ENCODE data around the gene GTF2A1L. TPM values are rescaled to one million over a fixed set of nuclear protein-coding genes. Genes with fewer than 3 reads are reported as not detected.
"Not testable (repeated sequence)": the region's sequence is repeated elsewhere in the genome, so short reads cannot be mapped to it uniquely, and the experiment has no call there.

GTF2A1L gene
- total RNA-seq, 1 donor from 2014 or later = not detected

DNA sequence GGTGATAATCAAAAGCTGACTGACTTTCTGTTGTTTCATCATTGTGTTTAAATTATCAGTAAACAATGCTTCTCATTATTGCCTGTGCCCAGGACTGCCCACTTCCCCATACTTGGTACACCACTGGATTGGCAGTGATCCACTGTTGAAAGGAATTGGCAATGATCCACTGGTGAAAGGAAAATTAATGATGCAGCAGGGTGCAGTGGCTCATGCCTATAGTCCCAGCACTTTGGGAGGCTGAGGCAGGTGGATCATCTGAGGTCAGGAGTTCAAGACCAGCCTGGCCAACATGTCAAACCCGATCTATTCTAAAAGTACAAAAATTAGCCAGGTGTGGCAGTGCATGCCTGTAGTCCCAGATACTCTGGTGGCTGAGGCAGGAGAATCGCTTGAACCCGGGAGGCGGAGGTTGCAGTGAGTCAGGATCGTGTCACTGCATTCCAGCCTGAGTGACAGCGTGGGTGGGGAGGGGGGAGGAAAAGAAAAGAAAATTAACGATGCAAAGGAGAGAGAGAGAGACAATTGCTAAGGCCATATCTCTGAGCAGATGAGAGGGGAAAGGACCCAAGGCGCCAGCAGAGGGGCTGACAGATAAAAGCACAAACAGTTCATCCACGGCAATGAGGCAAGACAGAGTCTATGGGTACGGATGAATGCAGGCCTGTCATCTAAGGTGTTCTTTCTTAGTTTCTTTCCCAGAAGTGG lies 10.2 kb upstream of the GTF2A1L start:
- DNase-seq (ENCODE audit: low spot score) = no peak

GRCh38 chr2:48613211-48613610 lies 4.4 kb upstream of the GTF2A1L start:
- no peak for DNase-seq (ENCODE audit: low spot score)

GRCh38 chr2:48614581-48614980 lies 3.1 kb upstream of the GTF2A1L start:
- DNase-seq (ENCODE audit: low spot score) = not testable (repeated sequence)

GRCh38 chr2:48619526-48619925 lies 1.9 kb downstream of the GTF2A1L start:
- no peak for DNase-seq (ENCODE audit: low spot score)

DNA sequence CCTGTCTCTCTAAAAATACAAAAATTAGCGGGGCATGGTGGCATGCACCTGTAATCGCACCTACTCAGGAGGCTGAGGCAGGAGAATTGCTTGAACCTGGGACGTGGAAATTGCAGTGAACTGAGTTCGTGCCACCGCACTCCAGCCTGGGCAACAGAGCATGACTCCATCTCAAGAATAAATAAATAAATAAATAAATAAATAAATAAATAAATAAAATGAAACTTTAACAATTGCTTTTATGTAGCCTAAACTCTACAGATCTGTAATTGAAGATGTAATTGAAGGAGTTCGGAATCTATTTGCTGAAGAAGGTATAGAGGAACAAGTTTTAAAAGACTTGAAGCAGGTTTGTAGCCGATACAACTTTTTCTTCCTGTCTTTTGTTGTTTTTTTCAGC lies 2.9 kb downstream of the GTF2A1L start:
- DNase-seq (ENCODE audit: low spot score) = no peak

- not testable (repeated sequence) for DNase-seq (ENCODE audit: low spot score)
Observed at GRCh38 chr2:48622691-48623090, 5.0 kb downstream of the GTF2A1L start.

GRCh38 chr2:48624696-48625095 lies 7.0 kb downstream of the GTF2A1L start:
- DNase-seq (ENCODE audit: low spot score) = no peak

GRCh38 chr2:48626047-48626446 lies 8.4 kb downstream of the GTF2A1L start:
- no peak for DNase-seq (ENCODE audit: low spot score)

GRCh38 chr2:48633143-48633542 lies 15.5 kb downstream of the GTF2A1L start:
- DNase-seq (ENCODE audit: low spot score) = no peak

DNA sequence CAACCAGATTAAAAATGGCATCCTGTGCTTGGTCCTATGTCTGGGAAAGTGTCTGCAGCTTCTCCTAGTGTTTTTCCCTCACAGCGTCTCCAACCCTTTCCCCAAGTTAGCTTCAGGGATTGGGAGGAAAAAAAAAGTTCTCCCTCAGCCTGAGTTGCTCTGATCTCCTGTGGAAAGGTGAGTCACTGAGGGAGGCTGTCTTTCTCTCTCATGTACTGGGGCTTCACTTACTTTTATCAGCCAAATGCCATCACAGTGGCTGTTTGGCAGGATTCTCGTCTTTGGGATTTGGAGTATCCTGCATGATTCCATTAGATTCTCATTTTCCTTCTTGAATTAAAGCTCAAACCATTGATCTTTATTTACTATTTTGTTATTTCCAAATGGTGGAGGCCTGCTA lies 18.1 kb downstream of the GTF2A1L start:
- DNase-seq (ENCODE audit: low spot score) = no peak

- DNase-seq (ENCODE audit: low spot score) = no peak
Observed at GRCh38 chr2:48638261-48638660, 20.6 kb downstream of the GTF2A1L start.

GRCh38 chr2:48651158-48651790 lies 33.6 kb downstream of the GTF2A1L start:
- no peak for DNase-seq (ENCODE audit: low spot score)

DNA sequence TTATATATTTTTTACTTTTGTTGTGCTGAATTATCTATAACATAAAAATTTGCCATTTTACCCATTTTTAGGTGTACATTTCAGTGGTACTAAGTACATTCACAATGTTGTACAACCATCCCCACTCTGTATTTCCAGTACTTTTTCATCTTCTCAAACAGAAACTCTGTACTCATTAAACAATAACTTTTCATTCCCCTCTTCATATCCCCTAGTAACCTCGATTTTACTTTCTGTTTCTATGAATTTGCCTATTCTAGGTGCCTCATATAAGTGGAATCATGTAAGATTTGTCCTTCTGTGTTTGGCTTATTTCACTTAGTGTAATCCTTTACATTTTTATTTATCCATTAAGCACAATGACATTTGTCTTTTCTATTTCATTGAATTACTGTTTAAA lies 51.3 kb downstream of the GTF2A1L start:
- no peak for DNase-seq (ENCODE audit: low spot score)

GRCh38 chr2:48673581-48673980 lies 55.9 kb downstream of the GTF2A1L start:
- no peak for DNase-seq (ENCODE audit: low spot score)

- no peak for DNase-seq (ENCODE audit: low spot score)
Observed at GRCh38 chr2:48674933-48675332, 57.3 kb downstream of the GTF2A1L start.

DNA sequence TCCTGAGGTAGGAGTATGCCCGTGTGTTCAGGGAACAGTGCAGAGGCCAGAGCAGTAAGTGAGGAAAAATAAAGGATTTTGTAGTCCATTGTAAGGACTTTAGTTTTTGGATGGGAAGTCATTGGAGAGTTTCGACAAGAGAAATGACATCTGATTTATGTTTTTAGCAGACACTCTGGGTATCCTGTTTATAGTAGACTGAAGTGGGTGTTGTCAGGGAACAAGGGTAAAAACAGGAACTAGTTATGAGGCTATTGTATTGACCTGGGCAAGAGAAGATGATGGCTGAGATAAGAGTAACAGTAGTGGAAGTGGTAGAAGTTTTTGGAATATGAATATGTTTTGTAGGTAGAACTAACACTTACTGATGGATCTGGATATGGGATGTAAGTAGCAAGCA lies 59.8 kb downstream of the GTF2A1L start:
- no peak for DNase-seq (ENCODE audit: low spot score)

DNA sequence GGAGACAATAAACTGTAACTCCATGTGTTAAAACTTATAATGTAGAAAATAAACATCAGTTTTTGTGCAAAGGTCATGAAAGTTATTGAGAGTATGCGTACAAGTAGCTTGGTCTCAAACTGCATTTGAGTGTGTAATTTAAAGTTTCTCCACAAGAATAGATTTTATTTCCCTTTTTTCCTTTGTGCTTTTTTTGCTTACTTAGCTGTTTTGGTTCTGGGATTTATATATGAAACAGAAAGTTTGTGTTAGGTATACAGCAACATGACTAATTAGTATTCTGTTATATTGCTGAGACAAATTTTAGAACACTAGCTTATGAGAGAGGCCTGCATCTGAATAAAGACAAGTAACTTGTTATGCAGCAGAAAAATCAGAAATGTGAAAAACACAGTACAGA lies 67.5 kb downstream of the GTF2A1L start:
- DNase-seq (ENCODE audit: low spot score) = no peak

DNA sequence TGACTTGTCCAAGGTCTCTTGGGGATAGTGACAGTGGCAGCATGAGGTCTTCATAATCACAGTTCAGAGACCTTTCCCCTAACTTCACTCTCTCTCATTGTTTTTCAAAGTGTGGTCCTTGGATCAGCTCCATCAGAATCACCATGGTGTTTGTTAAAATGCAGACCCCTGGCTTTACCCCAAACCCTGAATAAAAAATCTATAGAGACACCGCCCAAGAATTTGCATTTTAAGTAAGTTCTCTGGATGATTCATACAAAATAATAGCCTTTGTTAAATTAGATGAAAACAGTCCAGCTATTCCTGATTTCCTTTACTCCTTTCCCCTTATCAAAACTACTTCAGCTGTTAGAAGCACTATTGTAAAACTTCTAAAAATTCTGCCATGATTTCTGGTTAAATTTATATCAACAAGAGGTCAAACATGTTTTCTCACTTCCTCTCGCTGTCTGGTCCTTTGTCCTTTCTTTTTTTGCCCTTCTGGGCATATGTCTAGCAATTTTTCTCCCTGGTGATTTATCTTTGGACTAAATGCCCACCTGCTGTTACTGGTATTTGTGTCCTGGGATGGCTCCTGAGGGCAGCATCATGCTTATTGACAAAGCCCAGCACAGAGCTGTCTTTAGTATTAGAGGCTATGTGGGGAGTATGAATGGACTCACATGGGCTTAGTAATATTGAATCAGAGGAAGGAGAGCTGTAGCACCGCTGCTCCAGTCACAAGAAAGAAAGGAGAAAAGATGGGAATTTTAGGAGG lies 74.5 kb downstream of the GTF2A1L start:
- DNase-seq (ENCODE audit: low spot score) = no peak

- DNase-seq (ENCODE audit: low spot score) = no peak
Observed at GRCh38 chr2:48693066-48693465, 75.4 kb downstream of the GTF2A1L start.

DNA sequence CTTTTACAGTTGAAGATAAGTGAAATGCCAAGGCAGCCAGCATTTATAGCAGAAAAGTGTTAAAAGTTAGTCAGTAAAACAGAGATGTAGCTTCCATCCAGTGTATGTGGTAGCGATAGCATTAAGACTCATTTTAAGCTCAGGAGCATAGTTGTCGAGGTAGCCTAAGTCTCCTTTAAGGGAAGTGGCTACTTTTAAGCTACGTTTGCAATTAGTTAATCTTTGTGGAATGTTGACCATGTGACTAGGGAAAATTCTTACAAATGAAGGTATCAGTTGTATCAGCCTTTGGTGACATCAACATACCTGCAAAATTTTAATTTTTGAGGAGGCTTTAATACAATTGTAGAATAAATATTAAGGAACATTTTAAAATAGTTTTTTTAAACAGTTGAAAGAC lies 76.0 kb downstream of the GTF2A1L start:
- no peak for DNase-seq (ENCODE audit: low spot score)

DNA sequence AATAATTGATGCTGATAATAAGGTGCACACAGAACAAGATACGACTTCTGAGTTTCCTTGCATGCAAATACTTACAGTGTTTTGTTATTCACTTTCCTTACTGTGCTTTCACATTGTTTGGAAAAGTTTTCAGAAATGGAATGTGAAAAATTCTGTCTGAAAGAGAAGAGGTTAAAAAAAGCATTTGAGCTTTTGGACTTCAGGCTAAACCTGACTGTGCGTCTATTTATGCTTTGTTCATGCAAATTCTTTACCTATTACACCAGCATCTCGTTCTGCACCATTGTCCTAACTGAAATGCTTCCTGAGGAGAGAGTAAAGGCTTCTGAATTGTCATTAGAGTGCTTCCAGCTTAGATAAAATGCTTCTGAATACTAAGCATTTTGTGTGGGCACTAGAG lies 76.5 kb downstream of the GTF2A1L start:
- no peak for DNase-seq (ENCODE audit: low spot score)

DNA sequence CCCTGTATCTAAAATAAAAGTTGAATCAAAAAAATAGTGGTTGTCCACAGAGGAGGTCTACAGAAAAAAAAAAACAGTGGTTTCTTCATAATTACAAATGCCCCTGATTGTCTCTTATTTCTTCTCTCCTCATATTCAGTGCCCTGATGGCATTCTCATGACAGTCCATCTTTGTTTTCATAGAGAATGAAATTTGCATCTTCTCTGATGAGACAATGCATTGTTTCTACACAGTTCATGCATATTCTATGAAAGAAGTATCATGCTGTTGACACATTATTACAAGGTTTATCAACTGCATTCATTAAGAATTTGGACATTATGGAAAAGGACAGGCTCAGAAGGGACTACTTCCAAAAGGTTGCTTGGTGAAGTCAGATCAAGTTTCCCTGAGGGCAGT lies 78.3 kb downstream of the GTF2A1L start:
- DNase-seq (ENCODE audit: low spot score) = no peak

DNA sequence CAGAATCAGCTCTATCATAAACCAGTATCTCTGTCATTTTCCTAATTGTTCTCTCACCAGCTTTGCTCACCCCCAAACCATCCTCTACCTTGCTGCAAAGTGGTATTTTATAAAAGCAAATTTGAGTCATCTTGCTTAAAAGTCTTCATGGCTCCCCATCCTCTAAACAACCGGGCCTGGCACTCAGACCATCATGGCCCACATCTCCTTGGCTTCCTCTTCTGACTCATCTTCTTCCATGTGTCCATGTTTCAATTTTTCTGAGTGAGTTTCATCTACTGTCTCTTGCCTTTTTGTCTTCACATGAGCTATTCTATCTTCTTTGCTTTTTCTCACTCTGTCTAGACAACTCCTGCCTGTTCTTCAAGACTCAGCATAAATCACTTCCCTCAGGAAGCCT lies 79.2 kb downstream of the GTF2A1L start:
- DNase-seq (ENCODE audit: low spot score) = no peak

Measured in ureter (tissue), 1 donor.